ENCODE data around the gene EML6.

EML6 gene

GRCh38 chr2:54920660-54921059 lies 197.2 kb downstream of the EML6 start:
- no peak for DNase-seq

GRCh38 chr2:54924121-54924520 lies 200.7 kb downstream of the EML6 start:
- DNase-seq = no peak

- DNase-seq = no peak
These were observed 201.6 kb downstream of the EML6 start for GRCh38 chr2:54925022-54925421.

GRCh38 chr2:54927085-54927750 lies 203.8 kb downstream of the EML6 start:
- no peak for DNase-seq

GRCh38 chr2:54927751-54928615 lies 204.5 kb downstream of the EML6 start:
- no peak for DNase-seq

- DNase-seq = no peak
These were observed 205.3 kb downstream of the EML6 start for GRCh38 chr2:54928719-54929118.

GRCh38 chr2:54931473-54931872 lies 208.0 kb downstream of the EML6 start:
- no peak for DNase-seq

GRCh38 chr2:54935389-54935788 lies 211.9 kb downstream of the EML6 start:
- DNase-seq = no peak

GRCh38 chr2:54936766-54937165 lies 213.3 kb downstream of the EML6 start:
- DNase-seq = no peak

- no peak for DNase-seq
These were observed 216.1 kb downstream of the EML6 start for GRCh38 chr2:54939446-54940118.

GRCh38 chr2:54940723-54941122 lies 217.3 kb downstream of the EML6 start:
- no peak for DNase-seq

GRCh38 chr2:54941248-54941984 lies 218.0 kb downstream of the EML6 start:
- DNase-seq = no peak

- peak; percentile 4 for DNase-seq
These were observed 218.9 kb downstream of the EML6 start for GRCh38 chr2:54942373-54942772.

- DNase-seq = no peak
These were observed 221.4 kb downstream of the EML6 start for GRCh38 chr2:54944724-54945326.

- DNase-seq = peak; percentile 7
These were observed 222.1 kb downstream of the EML6 start for GRCh38 chr2:54945391-54946219.

GRCh38 chr2:54946220-54946805 lies 222.9 kb downstream of the EML6 start:
- DNase-seq = no peak

- no peak for DNase-seq
These were observed 223.7 kb downstream of the EML6 start for GRCh38 chr2:54947136-54947535.

- no peak for DNase-seq
These were observed 224.2 kb downstream of the EML6 start for GRCh38 chr2:54947646-54948045.

- DNase-seq = no peak
These were observed 224.7 kb downstream of the EML6 start for GRCh38 chr2:54948120-54948519.

GRCh38 chr2:54949431-54949830 lies 226.0 kb downstream of the EML6 start:
- DNase-seq = no peak

GRCh38 chr2:54950811-54951210 lies 227.3 kb downstream of the EML6 start:
- DNase-seq = no peak

Data from stimulated activated CD4-positive, alpha-beta T cell treated with anti-CD3 and anti-CD28 coated beads, Interleukin-4, amount 100 ng/mL, for 24 hours (primary cell).